ENCODE results near the gene TMEM150B.
A peak's percentile ranks its signal among the peaks of the same experiment; 100 is the strongest.

Gene TMEM150B

DNA sequence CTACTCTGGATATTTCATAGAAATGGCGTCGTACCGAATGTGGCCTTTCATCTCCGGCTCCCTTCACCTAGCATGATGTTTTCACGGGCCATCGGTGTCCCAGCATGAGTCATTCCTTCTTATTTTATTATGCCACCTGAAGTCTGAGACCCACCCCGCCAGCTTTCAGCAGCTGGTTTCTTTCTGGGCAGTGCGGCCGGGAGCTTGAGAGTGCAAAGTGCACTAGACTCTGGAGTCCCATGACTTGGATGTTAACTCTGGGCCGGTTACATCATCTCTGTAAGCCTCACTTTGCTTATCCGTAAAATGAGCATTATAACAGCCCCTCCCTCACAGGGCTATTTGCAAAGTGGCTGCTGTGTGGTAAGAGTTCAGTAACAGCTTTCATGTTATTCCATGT, 8.7 kb upstream of the TMEM150B start:
- no peak for DNase-seq

DNA sequence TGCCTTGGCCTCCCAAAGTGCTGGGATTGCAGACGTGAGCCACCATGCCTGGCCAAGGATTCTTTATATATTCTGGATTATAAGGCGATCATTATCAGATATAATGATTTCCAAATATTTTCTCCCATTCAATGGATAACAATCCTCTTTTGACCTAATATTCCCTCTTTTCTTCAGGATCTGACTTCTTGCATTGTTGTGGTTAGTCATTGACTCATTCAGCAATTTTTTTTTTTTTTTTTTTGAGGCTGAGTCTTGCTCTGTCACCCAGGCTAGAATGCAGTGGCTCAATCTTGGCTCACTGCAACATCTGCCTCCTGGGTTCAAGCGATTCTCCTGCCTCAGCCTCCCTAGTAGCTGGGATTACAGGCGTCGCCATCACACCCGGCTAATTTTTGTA, 4.7 kb upstream of the TMEM150B start:
- DNase-seq: peak; percentile 42

GRCh38 chr19:55328774-55329318, 3.7 kb upstream of the TMEM150B start:
- DNase-seq: peak; percentile 55

- peak; percentile 43 for DNase-seq
Measured at GRCh38 chr19:55324662-55325061, 479 bp downstream of the TMEM150B start.

DNA sequence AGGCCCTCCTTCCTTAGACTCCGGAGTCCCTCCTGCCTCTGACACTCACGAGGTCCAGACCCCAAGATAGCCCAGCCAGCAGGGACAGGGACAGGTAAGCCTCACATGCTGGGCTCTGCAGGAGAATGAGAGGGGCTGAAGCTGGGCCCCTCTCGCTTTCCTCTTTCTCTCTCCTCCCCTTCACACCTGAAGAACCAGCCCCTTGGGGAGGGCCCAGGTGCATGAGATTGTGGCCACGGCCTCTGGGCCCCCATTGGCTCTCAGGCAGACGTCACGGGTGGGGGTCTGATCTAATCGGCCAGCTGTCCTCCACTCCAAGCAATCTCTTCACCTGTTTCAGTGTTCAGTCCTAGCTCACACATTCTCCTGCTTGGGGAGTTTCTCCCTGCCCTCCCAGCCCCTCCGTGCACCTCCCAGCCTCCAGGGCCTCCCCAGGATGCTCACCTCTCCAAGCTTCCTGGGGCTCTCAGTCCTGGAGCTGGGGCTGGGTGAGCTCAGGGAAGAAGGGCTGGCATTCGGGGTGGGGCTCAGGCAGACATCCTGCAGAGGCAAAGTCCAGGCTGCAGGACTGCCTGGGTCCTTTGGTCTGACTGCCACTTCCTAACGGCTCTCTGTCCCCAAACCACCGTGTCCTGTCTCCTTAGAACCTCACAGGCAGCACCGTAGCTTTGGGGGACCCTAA, 2.8 kb downstream of the TMEM150B start:
- no peak for DNase-seq

- DNase-seq: peak; percentile 71
Measured at GRCh38 chr19:55321466-55322137, 3.5 kb downstream of the TMEM150B start.

DNA sequence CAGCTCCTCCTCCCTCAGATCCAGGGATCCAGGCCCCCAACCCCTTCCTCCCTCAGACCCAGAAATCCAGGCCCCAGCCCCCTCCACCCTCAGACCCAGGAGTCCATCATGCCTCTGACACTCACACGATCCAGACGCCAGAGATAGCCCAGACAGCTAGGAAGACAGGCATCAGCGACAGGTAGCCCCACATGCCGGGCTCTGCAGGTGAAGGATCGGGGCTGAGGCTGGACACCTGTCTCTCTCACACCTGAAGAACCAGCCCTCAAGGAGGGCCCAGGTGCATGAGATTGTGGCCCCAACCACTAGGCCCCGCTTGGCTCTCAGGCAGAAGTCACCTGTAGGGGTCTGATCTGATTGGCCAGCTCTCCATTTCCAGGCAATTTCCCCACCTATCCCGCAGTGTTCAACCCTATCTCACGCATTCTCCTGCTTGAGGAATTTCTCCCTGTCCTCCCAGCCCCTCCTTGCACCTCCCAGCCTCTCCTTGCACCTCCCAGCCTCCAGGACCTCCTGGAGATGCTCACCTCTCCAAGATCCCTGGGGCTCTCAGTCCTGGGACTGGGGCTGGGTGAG, 4.2 kb downstream of the TMEM150B start:
- DNase-seq: no peak

- no peak for DNase-seq
Measured at GRCh38 chr19:55319785-55320184, 5.4 kb downstream of the TMEM150B start.

DNA sequence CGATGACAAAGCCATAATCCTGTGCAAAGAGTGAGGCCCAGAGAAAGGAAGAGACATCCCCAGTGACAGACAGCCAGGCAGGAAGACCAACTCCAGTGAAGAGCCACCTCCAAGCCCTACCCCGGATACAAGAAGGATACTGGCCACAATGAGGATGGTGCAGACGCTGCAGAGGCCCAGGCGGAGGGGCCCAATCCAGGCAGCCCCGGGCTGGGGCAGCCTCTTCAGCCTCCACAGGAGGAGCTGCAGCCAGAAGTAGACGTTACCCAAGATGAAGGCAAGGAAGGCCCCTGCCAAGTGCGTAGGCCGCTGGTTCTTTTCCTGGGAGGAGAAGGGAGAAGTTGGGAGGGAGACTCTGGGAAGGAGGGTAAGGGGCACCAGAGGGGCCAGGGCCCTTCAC, 8.5 kb downstream of the TMEM150B start:
- DNase-seq: no peak

GRCh38 chr19:55315956-55316525, 9.1 kb downstream of the TMEM150B start:
- DNase-seq: no peak

- DNase-seq: no peak
Measured at GRCh38 chr19:55314396-55314795, 10.7 kb downstream of the TMEM150B start.

DNA sequence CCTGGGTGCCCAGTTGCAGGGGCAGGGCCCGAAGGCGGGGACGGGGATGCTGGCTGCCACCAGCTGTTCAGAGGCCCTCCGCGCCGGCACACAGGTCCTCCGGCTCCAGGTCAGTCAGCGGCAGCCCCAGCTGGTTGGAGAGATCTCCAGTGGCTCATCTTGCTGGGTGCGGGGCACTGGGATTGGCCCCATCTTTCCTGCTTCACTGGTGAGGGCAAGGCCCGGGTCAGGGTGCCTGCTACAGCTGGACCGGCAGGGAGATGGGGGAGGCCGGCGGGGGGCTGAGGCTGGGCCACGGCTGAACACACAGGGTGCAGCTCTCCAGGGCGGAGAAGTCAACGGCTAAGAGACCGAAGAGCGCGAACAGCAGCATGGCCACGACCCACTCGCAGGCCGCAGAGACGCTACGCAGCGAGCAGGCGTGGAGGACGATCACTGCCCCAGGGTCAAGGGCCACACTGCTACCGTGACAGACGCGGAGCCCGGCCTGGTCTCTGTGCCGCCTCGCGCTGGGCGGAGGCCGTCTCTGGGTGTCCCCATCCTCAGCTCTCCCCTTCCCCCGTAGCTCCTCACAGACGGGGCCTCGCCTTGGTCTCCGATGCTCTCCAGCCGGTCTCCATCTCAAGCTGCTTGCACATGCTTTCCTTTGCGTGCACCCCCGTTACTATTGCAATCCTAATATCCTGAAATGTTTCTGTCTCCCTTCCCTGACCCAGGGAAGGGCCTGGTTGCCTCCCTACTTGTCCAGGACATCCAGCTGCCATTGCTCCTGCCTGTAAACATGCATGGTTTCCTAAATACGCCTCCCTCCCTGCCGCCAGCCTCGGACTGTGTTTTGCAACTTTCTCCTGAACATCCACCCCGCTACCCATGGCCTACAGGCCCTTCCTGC, 12.3 kb downstream of the TMEM150B start:
- no peak for DNase-seq

GRCh38 chr19:55311797-55312196, 13.3 kb downstream of the TMEM150B start:
- no peak for DNase-seq

DNA sequence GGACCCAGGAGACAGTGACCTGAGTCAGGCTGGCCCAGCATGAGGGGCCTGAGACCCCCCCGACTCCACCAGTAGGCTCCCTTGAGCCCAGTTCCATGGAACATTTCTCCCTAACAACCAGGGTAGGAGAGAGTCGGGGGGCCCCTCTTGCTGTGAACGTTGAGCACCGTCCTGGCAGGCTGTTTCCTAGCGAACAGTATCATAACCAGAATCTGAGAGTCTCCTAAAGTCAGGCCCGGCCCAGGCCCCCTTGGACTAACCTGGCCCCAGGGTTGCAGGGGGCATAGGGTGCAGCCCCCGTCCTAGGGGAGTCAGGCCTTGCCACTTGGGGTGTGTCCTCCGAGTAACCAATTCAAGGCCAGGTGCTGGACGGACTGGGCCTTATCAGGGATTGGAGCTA, 13.7 kb downstream of the TMEM150B start:
- DNase-seq: no peak

- no peak for DNase-seq
Measured at GRCh38 chr19:55310498-55310897, 14.6 kb downstream of the TMEM150B start.

DNA sequence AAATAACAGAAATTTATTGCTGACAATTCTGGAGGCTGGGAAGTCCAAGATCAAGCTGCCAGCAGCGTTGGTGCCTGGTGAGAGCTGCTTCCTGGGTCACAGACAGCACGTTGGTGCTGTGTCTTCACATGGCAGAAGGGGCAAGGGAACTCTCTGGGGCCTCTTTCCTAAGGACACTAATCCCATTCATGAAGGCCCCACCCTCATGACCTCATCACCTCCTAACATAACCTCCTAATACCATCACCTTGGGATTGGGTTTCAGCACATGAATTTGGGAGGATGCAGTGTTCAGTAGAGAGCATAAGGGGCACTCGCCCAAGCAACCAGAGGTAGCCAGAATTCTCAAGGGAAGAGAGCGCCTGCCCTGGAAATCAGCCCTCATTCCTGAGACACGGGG, 15.7 kb downstream of the TMEM150B start:
- no peak for DNase-seq

DNA sequence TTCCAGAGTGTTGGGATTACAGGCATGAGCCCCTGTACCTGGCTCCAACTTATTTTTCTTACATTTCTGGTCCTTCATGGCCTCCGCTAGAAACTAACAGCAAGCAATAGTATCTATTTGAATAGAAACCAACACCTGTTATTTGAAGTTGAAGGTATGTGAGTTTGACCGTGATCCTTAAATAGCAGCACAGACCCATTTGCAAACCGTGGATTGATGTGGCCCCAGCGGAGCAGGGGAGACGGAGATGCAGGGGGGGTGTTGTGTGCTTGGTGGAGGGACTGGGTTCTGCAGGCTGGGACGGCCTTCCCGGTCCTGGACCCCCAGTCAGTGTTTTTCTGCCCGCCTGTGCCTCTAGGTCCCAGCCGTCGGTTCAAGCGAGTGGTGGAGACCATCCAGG, 16.9 kb downstream of the TMEM150B start:
- no peak for DNase-seq

- DNase-seq: no peak
Measured at GRCh38 chr19:55306712-55307111, 18.4 kb downstream of the TMEM150B start.

- DNase-seq: no peak
Measured at GRCh38 chr19:55305983-55306562, 19.1 kb downstream of the TMEM150B start.

DNA sequence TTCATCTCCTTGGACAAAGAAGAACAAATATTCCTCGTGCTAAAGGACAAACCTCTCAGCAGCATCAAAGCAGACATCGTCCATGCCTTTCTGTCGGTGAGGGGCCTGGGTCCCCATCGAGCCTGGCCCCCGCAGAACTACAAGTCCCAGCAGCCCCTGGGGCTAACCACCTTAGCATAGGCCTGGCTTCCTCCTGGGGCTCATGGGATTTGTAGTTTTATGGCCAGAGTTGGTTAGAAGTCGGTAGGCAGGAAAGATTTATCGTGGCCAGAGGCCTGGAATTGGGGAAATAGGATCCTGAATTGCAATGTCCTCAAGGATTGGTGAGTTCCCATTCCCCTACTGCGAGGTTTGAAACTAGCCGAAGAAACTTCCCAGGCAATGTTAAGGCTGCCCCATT, 19.6 kb downstream of the TMEM150B start:
- DNase-seq: peak; percentile 41

- DNase-seq: no peak
Measured at GRCh38 chr19:55304980-55305379, 20.2 kb downstream of the TMEM150B start.

GRCh38 chr19:55304279-55304978, 20.7 kb downstream of the TMEM150B start:
- DNase-seq: peak; percentile 19
